ENCODE results near the gene ARIH2. TPM values are rescaled to one million over a fixed set of nuclear protein-coding genes. Genes with fewer than 3 reads are reported as not detected.

ARIH2 gene
- total and polyA plus RNA-seq, 2 experiments from 2014 or later = 76.4 to 118 TPM

- no peak for TF ChIP-seq ZNF462 (CRISPR knock-in tag; IDR thresholded peaks at IDR 0.05)
- no peak for TF ChIP-seq REST (IDR thresholded peaks at IDR 0.05; ENCODE audit: unreplicated experiment)
- TF ChIP-seq EZH2 (IDR thresholded peaks at IDR 0.05; ENCODE audit: low read depth, unreplicated experiment) = no peak
- TF ChIP-seq NANOG (IDR thresholded peaks at IDR 0.05; ENCODE audit: borderline replicate concordance) = no peak
- TF ChIP-seq, protein P1, sequence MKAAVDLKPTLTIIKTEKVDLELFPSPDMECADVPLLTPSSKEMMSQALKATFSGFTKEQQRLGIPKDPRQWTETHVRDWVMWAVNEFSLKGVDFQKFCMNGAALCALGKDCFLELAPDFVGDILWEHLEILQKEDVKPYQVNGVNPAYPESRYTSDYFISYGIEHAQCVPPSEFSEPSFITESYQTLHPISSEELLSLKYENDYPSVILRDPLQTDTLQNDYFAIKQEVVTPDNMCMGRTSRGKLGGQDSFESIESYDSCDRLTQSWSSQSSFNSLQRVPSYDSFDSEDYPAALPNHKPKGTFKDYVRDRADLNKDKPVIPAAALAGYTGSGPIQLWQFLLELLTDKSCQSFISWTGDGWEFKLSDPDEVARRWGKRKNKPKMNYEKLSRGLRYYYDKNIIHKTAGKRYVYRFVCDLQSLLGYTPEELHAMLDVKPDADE (IDR thresholded peaks at IDR 0.05) = no peak
- no peak for TF ChIP-seq ZNF114 (CRISPR knock-in tag; IDR thresholded peaks at IDR 0.05)
- no peak for TF ChIP-seq POLR2AphosphoS5 (IDR thresholded peaks at IDR 0.05; ENCODE audit: low read depth)
Measured at GRCh38 chr3:48980295-48980694, 61.7 kb downstream of the ARIH2 start (continued).
